NCI-H460 (cell line): ENCODE data around the gene RAB11FIP2. TPM values are rescaled to one million over a fixed set of nuclear protein-coding genes. Genes with fewer than 3 reads are reported as not detected.

Experiments
- DNase-seq: peaks from one replicate; pipeline ENCODE4 v3.0.0-alpha.2; 2016; ENCODE audit warnings: low read depth; ENCODE audit errors: extremely low read depth
- total RNA-seq: library from RNA; depleted of rRNA; stranded (reverse); fragments of >200 nt; shearing (Covaris generic); gene quantifications from 2 replicates; pipeline ENCODE4 v1.2.3, GENCODE V29; 2014

Gene RAB11FIP2
- total RNA-seq, 1 experiment from 2014 or later = 41.0 TPM

DNA sequence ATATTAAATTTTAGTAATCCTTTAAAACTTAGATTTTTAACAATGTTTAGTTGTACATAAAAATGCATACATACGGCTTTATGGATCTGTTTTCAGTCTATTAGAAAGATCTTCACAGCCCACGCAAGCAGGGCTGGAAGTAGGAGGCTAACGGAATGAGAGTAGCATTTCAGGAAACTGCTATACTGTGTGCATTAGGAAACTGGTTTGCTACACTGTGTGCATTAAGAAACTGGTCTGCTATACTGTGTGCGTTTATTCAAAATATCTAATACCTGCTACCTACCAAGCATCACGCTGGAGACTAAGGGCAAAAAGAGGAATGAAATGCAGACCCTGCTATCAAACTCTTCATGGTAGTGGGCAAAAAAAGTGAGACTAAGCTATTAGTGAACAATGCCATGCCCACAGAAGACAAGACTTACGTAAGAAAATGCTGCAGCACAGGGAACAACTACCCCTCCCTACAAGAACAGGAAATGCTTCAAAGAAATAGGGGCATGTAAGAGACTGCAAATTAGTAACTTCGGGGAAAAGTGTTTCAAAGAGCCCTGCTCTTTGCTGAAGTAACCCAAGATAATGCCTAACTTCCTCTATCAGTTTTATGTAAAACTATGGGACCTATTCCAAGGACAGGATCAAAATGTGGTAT, 11.3 kb downstream of the RAB11FIP2 start:
- no peak for DNase-seq

DNA sequence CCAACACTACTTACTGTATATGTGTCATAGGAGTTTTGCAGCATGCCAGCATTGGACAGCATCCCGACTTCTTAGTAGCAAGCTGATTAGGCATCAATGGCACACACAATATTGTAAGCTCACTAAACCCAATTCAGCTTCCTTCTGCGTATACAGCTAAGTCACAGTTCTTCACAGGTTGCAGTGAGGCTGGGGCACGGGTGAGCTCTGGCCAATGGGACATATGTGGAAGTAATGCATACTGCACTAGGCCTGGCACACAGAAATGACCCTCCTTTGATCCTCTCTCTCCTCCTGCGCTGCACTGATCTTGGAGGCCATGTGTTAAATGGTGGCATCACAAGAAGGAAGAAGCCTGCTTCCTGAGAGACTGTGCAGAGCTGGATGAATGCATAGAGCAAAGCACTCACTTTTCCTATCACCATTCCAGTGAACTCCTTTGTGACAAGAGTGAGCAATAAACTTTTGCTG, 11.9 kb downstream of the RAB11FIP2 start:
- no peak for DNase-seq

DNA sequence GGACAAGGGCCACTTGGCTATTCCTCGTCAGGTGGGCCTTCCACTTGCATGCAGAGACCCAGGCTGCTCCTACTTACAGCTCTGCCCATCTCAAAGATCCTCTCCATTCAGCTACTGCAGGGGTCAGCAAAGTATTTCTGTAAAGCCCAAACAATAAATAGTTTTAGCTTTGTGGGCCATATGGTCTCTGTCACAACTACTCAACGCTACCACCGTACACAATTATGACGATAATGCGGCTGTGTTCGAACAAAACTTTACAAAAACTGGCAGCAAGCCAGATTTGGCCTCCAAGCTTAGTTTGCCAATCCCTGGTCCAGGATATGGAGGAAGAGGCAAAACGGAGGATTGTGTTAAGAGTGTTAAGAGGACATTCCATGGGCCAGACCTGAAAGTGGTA, 12.8 kb downstream of the RAB11FIP2 start:
- no peak for DNase-seq

DNA sequence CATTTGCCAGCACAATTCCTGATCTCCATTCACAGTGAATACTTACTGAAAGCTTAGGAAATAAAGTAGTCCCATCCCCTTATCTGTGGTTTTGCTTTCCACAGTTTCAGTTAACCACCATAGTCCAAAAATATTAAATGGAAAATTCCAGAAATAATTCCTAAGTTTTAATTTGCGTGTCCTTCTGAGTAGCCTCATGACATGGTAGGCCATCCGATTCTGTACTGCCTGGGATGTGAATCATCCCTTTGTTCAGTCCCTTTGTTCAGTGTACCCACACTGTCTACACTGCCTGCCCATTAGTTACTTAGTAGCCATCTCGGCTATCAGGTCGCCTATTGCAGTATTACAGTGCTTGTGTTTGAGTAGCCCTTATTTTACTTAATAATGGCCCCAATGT, 14.2 kb downstream of the RAB11FIP2 start:
- no peak for DNase-seq

DNA sequence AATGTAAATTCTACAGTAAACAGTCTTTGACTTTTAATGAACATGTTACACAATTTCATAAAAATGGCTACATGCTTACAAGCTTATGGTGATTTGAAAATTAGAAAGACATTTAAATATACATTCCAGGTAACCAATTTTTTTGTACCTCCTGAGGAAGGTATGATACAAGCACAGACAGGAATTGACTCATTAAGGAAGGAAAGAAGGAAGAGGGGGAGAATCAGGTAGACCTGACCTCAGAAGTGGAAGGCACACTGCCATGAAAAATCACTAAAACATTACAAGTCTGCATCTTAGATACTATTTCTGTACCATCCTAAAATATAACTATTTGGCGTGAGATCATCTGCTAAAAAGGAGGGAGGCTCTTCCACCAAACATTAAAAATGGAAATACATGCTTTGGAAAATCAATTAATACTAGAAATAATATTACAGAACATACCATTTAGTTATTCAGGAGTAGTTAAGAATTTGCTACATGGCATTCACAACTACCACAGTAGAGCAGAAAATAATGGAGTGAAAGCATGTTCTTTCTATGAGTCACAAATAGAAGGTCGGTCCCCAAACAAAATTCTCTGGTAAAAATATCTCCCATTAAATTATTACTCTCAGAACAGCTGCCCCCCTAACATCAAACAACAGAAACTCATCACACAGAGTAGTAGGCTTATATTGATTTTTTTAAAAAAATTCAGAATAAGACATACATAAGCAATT, 15.2 kb downstream of the RAB11FIP2 start:
- DNase-seq = no peak

DNA sequence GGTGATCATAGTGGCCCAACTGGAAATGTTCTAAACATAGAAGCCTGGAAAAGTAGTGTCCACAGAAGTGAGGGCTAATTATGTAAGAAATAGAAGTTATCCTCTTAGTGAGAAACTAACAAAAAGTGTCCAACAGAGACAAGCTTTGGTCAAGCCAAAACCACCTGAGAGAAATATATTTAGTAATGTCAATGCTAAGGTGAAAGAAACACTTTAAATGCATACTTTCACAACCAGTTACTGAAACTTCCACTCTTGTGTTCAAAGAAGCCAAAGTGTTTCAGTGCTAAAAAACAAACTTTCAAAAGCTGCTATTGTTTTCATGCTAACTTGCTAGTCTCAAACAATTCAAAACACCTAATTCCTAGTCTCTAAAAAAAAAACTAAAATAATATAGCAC, 18.1 kb downstream of the RAB11FIP2 start:
- DNase-seq = no peak

DNA sequence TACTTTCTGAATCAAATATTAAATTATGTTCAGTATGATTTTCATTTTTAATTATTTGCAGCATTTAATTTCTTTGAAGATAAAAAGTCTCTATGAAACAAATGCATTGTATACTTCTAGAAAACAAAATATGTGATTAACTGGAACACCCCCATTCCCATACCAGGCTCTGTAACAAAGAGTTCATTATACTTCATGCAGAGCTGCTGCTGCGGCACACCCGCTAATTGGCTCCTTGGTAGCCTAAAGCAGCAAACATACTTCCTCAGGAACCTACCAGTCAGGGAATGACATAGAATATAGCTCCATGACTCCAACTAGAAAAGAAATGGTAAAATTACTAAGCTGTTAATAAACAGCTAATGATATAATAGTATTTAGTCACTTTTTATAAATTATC, 19.3 kb downstream of the RAB11FIP2 start:
- no peak for DNase-seq

DNA sequence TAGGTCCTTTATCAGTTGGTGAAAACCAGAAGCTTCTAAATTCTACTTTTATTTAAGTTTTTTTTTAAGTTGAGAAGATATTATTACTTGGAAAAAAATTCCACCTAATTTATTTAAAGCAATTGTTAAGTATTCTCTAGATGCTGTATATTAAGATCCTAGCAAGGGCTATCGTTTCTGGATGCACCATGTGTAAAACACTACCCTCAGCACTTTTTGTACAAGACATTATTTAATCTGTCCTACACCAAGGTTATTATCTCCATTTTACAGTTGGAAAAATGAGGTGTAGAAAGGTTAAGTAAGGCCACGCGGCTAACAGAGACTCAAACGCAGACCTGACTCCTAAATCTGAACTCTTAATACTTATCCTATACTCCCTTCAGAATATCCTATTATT, 19.8 kb downstream of the RAB11FIP2 start:
- DNase-seq = no peak

DNA sequence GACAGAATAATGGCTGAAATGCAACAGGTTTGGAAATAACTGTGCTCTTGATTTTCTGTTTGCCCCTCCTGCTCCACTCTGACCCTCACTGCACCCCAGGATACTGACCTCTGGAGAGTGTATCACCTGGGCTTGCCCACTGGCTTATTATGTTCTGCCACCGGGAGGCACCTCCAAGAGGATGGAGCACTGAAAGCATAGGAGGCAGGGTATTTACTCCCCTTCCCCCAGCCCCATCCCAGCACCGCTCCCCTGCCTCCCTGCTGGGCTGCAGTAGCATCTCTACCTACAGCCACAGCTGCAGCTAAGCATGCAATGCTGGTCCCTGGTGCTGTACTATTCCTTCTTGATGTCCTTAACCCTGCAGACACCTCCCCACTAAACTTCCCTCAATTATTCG, 26.4 kb downstream of the RAB11FIP2 start:
- DNase-seq = no peak

DNA sequence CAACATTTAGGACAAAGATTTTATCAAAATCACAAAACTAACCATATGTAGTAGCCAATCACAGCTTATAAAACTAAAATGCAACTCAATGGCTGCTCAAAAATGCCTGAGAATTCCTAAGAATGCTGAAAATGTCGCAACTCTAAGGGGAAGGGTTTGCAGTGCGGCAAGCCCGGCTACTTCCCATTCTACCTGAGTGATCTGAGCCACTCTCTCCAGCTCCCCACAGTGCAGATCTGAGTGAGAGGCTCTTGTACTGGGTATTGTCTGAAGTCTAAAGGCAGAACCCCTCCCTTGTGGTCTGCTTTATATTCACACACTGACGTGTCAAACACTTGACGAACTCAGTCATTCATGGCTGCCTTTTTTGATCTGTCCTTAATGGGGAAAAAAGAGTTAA, 28.9 kb downstream of the RAB11FIP2 start:
- DNase-seq = no peak

DNA sequence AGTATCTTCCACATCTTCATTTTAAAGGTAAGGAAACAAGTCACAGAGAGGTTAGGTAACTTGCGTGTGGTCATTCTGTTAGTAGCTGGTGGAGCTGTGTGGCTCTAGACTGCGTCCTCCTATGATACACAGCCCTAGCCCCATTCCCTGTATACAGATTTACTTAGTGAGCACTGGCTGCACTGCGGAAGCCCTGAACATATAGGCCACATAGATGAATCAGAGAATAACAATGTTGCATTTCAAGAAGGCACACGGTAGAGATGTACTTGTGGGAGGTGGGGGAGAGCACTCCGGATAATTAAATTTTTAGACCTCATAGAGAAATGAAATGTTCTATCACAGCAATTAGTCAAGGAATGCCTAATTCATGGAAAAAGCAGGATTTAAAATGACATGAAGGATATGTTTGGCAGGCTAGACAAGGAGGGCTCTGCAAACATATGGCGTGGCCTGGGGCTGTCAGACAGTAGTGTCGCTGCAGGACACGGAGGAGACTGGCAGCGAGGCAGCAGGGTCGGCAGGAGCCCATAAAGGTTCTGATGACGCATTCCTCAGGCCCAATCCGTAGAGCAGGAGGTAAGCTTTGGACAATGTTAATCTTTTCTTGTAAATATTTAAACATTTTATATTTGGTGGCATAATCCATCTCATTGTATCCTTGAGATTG, 29.5 kb downstream of the RAB11FIP2 start:
- DNase-seq = no peak

DNA sequence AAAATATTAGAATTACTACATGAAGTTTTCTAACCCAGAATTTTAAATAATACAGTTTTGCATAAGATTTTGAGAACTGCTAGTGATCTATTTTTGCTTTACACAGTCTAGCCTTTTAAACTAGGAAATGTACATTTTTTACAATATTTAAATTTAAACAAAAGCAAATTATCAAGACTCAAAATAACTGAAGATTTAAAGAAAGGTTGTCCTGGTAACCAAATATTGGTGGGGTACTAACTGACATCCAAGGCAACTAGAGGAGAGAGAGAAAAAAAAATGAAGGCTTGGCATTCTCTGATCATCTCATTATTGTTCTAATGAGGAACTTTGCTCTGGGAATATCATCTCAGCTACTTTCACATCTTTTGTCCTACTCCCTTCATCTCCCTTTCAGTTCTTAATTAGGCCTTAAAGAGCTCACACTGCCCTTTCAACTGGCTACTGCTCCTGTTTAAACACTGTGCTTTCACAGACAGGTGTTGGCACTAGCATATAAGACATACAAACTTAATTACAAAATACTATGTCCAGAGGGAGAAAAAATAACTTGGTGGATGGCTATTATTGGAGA, 33.7 kb downstream of the RAB11FIP2 start:
- DNase-seq = no peak

DNA sequence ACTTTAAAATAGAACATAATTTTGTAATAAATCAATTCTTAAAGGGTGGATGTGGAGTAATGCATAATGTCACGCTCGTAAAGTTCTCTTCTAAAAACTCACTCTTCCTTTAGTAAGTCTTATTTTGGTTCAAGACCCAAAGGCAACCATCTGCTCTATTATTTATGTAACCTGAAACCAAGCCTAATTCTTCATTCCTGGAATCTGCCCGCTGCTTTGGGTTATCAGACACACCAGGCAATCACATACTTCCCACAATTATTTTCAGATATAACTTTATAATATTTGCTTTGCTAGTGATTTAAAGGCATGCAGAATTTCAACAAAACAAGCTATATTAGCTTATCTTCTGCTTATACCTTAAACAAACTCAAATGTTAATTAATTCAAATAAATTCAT, 39.0 kb downstream of the RAB11FIP2 start:
- DNase-seq = no peak

DNA sequence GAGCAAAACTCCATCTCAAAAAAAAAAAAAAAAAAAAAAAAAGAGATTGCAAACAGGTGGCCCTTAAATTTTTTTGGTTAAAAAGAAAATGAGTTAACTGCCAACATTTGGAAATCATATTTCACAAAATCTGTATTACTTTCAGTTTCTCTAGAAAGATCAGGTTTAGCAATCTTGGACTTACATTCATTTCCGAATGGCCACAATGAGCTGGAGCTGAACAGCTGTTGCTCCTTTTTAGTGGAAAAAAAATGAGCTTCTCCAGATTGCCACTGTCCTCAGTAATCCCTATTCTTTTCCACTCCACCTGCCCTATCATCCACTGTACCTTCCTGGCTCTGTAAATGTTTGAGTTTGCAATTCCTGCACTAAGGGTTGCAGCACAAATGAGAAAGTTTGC, 43.6 kb downstream of the RAB11FIP2 start:
- DNase-seq = no peak

DNA sequence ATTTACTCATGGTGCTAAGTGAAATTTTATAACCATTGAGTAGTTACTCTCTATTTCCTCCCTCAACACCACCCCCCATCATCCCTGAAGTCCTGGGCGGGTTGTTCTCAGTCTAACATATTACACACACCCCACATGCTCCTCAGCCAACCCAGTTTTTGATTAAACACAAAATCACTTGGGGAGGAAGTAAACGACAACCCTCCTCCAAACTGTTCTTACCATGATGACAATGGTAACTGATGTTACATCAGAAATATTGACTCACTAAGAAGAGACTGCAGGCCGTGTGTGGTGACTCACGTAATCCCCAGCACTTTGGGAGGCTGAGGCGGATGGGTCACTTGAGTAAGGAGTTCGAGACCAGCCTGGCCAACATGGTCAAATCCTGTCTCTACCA, 44.2 kb downstream of the RAB11FIP2 start:
- peak; percentile 44 for DNase-seq

DNA sequence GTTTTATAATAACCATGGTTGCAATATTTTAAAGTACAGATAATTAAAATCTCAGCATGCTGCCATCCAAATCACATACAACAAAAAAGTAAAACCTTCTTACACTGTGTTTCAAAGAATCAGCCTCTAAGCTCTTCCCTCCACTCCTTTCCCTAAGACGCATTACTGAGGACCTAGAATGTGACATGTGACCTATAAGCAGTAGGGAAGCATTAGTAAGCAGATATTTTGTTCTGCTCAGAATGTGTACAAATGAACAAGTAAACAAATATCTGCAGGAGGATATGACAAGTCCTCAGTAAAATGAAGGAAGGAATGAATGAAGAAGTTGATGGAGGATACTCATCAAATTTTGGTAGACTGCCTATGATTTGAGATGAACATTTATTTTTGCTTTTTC, 49.1 kb downstream of the RAB11FIP2 start:
- DNase-seq = no peak

DNA sequence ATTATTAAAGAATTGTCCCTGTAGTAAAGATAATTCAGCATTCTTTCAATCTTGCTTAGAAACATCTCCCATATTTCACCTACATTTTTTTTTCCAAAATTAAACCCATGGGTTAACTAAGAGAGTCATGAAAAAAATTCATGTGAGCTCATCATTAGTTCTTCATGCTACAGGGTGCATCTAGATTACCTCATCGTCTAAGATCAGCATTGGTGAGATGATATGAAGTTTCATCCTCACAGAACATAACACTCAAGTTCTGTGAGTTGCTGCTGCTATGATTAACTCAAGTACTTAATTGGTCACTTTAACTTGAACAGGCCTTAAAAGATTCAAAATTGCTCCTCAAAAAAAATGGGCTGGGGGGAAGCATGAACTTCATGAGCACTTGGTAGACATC, 50.0 kb downstream of the RAB11FIP2 start:
- no peak for DNase-seq

DNA sequence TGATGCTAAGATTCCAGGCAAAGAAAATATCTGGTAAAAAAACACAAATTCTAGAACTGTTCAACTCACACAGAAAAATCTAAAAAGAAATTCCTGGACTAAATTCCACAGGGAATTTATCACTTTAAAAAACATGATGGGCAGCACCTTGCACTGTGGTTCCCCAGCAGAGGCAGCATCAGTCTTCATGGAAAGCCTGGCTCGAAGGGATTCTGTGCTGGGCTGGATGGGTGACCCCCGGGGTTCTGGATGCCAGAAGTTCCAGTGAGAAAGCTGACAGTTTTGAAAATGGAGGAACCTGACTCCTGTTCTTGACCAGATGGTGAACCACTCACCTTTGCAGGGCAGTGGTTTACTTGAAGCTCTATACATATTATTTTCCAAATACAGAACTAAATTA, 52.0 kb downstream of the RAB11FIP2 start:
- DNase-seq = no peak

DNA sequence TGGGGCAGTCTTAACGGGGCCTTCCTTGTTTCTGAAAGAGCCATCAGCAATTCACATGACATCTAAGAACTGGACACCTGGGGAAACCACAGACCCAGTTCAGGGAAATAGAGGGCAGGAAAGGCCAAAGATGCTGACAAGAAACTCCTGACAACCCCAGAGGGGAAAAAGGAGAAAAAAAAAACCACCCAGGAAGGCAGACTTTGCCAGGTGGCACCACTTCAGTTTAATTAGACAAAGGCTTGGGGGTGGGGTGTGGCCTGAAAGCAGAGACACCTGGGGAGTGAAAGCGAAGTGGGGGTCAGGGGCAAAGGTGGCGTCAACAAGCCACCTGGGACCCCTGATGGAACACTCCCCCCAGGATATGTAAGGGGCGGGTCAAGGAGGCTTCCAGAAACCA, 53.6 kb downstream of the RAB11FIP2 start:
- no peak for DNase-seq

DNA sequence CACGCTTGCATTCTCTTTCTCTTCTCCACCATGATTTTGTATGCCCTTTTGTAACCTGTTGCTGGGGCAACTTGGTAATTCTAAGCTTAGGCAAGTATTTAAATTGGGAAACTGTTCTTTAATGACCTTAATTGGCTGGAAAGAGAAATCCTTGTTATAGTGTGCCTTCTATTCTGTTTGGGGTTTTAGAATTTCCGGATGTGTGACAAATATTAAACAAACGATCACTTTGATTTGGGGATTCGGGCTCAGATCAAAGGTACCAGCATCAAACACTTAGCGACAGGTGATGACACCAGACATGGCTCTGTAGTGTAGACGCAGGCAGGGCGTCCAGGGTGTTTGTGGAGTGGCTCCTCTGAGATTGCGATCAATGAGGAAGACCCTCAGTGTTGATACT, 55.0 kb downstream of the RAB11FIP2 start:
- no peak for DNase-seq

DNA sequence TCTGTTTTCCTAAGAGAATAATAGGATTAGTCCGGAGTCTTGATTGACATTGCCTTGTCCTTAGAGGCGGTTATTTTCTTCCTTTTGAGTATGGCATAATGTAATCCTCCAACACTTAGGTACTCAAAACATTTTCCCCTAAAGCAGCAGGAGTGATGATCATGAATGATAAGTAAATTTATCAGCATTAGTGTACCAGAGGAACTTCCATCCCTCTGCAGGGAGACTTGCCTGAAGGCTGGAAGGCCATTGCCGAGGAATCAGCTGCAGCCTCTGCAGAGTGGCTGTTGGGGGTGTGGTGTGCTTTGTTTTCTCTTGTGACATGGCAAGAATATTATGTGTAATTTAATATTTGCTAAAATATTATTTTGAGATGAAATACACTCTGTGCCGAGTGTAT, 56.8 kb downstream of the RAB11FIP2 start:
- DNase-seq = no peak

DNA sequence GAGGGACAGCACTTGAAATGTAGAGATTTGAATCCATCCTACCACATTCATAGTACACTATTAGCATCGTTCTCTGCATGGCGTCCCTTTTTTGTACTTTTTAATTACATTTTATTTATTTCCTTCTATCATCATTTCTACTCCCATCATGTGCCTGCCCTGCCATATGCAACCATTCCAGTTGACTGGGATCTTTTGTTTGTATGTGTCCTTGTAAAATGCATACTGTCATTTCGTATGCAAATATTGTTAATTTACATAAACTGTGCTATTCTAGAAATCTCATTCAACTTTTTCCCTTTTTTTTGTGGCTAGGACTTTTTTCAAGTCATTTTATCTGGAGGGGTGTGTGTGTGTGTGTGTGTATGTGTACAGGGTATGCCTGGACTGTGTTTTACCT, 57.9 kb downstream of the RAB11FIP2 start:
- DNase-seq = no peak
